Measurements from ENCODE around the gene PIP5K1B. TPM values are rescaled to one million over a fixed set of nuclear protein-coding genes. Genes with fewer than 3 reads are reported as not detected.

Gene PIP5K1B
- total and polyA plus RNA-seq, 2 donors (not counting 1 experiment from before 2014, with no cell fraction given) = 11.8 to 24.1 TPM

DNA sequence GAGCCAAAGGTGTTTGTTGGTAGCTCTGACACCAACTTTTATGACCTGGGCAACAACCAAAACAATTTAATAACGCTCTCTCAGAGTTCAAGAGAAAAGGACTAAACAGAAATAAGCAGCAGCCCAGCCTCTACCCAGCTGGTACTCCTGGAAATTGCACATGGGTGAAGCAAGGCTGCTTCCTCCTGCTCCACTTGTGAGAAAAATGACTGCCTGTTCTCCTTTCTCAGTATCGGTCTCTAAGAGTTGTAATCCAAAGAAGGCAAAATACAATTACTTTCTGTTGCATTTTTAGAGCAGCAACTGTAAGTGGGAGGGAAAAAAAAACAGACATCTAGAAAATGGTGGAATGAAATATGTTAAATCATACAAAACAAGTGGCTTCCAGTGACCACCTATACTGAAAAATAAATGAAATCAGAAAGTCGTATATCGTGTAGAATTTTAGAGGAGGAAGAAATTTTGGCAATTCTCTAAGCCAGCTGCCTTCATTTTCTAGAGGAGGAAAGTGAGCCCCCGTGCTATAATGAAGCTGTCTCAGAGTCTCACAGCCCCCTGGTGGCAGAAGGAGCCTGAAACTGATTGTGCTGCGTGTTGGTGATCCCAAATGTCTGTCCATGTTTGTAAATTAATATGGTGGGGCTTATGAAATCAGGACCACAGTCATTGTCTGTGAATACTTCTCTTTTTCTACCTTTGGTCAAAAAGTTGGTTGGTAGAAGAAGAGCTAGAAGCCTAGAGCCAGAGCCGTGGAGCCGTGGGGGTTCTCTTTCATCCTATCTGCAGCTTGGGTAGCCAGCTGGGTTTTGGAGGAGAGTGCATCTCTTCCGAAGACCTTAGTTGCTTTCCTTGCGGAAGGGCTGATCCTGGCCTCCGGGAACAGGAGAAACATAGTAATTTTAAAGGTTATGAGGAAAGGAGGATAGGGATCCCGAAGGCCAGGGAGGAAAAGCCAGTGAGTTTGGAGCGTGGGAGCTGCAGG lies 139.9 kb downstream of the PIP5K1B start:
- no peak overlapping the region for H2AFZ ChIP-seq (ENCODE audit: insufficient read depth, low read depth, low read length, poor library complexity, severe bottlenecking)
- no peak overlapping the region for H3K4me3 Mint-ChIP-seq

More for the DNA sequence above, 139.9 kb downstream of the PIP5K1B start:
- H3K9ac ChIP-seq (ENCODE audit: low read length) = peak overlapping the region; percentile 9
- intact Hi-C loops (cut with micrococcal nuclease) = loop anchor here (1.0 kb wide), 2 partner anchors 140 to 261 kb away; partner anchors contain the start of gene PIP5K1B
- peak; percentile 53 for ATAC-seq (ENCODE audit: low read depth)
- peak; percentile 55 for DNase-seq
- no peak overlapping the region for H3K27ac ChIP-seq (ENCODE audit: low read length in 2 of 2)
- H3K9me3 ChIP-seq (ENCODE audit: control extremely low read depth in 1 of 3, control insufficient read depth in 2 of 3, insufficient read depth in 1 of 3, low read length in 2 of 3) = no peaks in the 10 kb centered on the region
- peaks cover 0 to 2% of the 10 kb centered on the region in 2 experiments for H3K36me3 ChIP-seq (replicated peaks in 1 of 2; ENCODE audit: control extremely low read depth in 1 of 2, control insufficient read depth in 1 of 2, extremely low read depth in 1 of 2, insufficient read depth in 2 of 2, low read length in 1 of 2)
- POLR2A ChIA-PET = no interaction called here
- peaks cover 9 to 12% of the 10 kb centered on the region in 2 donors for H3K4me1 ChIP-seq (ENCODE audit: control insufficient read depth in 2 of 2, insufficient read depth in 2 of 2, low read length in 2 of 2)
- no peak for TF ChIP-seq EZH2 (IDR thresholded peaks at IDR 0.05; ENCODE audit: borderline replicate concordance, insufficient read depth, low read depth, low read length, poor library complexity, severe bottlenecking)
- TF ChIP-seq, protein P1, sequence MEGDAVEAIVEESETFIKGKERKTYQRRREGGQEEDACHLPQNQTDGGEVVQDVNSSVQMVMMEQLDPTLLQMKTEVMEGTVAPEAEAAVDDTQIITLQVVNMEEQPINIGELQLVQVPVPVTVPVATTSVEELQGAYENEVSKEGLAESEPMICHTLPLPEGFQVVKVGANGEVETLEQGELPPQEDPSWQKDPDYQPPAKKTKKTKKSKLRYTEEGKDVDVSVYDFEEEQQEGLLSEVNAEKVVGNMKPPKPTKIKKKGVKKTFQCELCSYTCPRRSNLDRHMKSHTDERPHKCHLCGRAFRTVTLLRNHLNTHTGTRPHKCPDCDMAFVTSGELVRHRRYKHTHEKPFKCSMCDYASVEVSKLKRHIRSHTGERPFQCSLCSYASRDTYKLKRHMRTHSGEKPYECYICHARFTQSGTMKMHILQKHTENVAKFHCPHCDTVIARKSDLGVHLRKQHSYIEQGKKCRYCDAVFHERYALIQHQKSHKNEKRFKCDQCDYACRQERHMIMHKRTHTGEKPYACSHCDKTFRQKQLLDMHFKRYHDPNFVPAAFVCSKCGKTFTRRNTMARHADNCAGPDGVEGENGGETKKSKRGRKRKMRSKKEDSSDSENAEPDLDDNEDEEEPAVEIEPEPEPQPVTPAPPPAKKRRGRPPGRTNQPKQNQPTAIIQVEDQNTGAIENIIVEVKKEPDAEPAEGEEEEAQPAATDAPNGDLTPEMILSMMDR (IDR thresholded peaks at IDR 0.05) = peak; percentile 58
- H3K9me3 Mint-ChIP-seq (ENCODE audit: insufficient read depth) = no peaks in the 10 kb centered on the region
- H3K27me3 ChIP-seq (replicated peaks in 1 of 4; ENCODE audit: control extremely low read depth in 1 of 4, control insufficient read depth in 3 of 4, insufficient read depth in 4 of 4, low read length in 3 of 4) = no peaks in the 10 kb centered on the region
- peaks cover 24% of the 10 kb centered on the region for H3K79me2 ChIP-seq (ENCODE audit: control insufficient read depth, insufficient read depth, low read length)
- CTCF ChIA-PET = interaction anchor here (0.6 to 3.5 kb wide), 26 partner anchors 9 to 282 kb away, joined by 3 to 16 read pairs (median 4); partner anchors contain the start of gene PIP5K1B
- no peak overlapping the region for H3K27ac Mint-ChIP-seq
- peak overlapping the region; percentile 5 for H3K4me2 ChIP-seq (replicated peaks; ENCODE audit: low read depth, low read length, poor library complexity, severe bottlenecking)
- H3K4me3 ChIP-seq (ENCODE audit: control extremely low read depth in 1 of 5, extremely low read depth in 1 of 5, insufficient read depth in 1 of 5, low read depth in 2 of 5, low read length in 4 of 5) = no peak overlapping the region
- peaks cover 27% of the 10 kb centered on the region for H3K4me1 Mint-ChIP-seq
- H3K27me3 Mint-ChIP-seq = no peaks in the 10 kb centered on the region
- WGBS (ENCODE audit: insufficient coverage) = 80% methylated on average over 6 of the region's 13 CpGs
- H4K20me1 ChIP-seq (ENCODE audit: control insufficient read depth, insufficient read depth, low read length, poor library complexity, severe bottlenecking) = peaks cover 7% of the 10 kb centered on the region

All from B cell (primary cell).